ENCODE data around the gene ZW10. TPM values are rescaled to one million over a fixed set of nuclear protein-coding genes. Genes with fewer than 3 reads are reported as not detected.

The ZW10 gene
- total RNA-seq, 1 experiment from 2014 or later: 26.0 TPM

DNA sequence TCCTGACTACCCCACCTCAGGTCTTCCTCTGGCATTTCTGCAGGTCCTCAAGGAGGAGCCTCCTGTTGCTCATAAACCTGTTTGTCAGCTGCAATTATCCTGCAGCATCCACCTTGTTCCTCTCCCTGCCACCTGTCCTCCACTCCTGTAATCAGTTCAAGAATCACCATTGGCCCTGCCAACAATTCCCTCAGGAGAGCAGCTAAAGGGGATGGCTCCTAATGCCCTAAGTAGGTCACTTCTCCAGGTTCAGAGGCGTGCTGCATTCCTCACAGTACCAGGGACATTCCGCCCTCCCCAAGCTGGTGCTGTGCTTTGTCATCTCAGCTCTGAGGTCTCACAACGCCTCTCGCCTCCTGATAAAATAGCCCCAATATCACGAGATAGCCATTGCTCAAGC, 8.2 kb upstream of the ZW10 start:
- no peaks in the 10 kb centered on the region for H3K9me3 Mint-ChIP-seq

More for the DNA sequence above, 8.2 kb upstream of the ZW10 start:
- Histone ChIP-seq H3K4ac (ENCODE audit: low read depth, low read length) (no peak overlapping the region), H3K79me2 (ENCODE audit: insufficient read depth, low read length) (no peaks in the 10 kb centered on the region), H2BK20ac (ENCODE audit: low read depth, low read length, poor library complexity, severe bottlenecking) (no peak overlapping the region), H3K9me3 (ENCODE audit: control insufficient read depth, low read depth, low read length) (no peaks in the 10 kb centered on the region), H3K27me3 (ENCODE audit: insufficient read depth, low read length) (no peaks in the 10 kb centered on the region), H2BK120ac (ENCODE audit: low read depth, low read length, poor library complexity, severe bottlenecking) (no peak overlapping the region), H2AFZ (ENCODE audit: low read length) (no peak overlapping the region), H3K9ac (ENCODE audit: extremely low read depth, insufficient read length, low read length) (no peak overlapping the region), H4K20me1 (ENCODE audit: control insufficient read depth, insufficient read depth, insufficient read length) (no peaks in the 10 kb centered on the region), H2AK5ac (ENCODE audit: insufficient read length, low read length) (no peak overlapping the region), H3T11ph (ENCODE audit: low read length) (no peak overlapping the region), H4K5ac (ENCODE audit: insufficient read length, low read depth, low read length) (no peak overlapping the region), H3K56ac (ENCODE audit: insufficient read length, low read depth, low read length) (no peak overlapping the region), H3K79me1 (ENCODE audit: insufficient read depth, low read depth, low read length, poor library complexity, severe bottlenecking) (no peaks in the 10 kb centered on the region), H3K18ac (ENCODE audit: insufficient read length, low read depth, low read length) (no peak overlapping the region), H3K14ac (ENCODE audit: insufficient read depth, low read length) (no peak overlapping the region), H4K91ac (ENCODE audit: insufficient read length, low read depth, low read length) (no peak overlapping the region), H3K4me1 (ENCODE audit: insufficient read depth, low read length) (no peaks in the 10 kb centered on the region), H3K27ac (ENCODE audit: insufficient read length, low read depth, low read length) (no peak overlapping the region), H3K23ac (ENCODE audit: insufficient read length, low read depth, low read length) (no peak overlapping the region), H2BK12ac (ENCODE audit: insufficient read length, low read depth, low read length) (no peak overlapping the region), H3K4me2 (ENCODE audit: insufficient read depth, insufficient read length, low read length) (no peak overlapping the region), H4K8ac (replicated peaks; ENCODE audit: insufficient read length, low read depth, low read length) (no peak overlapping the region), H2BK15ac (ENCODE audit: low read depth, low read length) (no peak overlapping the region), H3K23me2 (ENCODE audit: insufficient read length, low read depth, low read length, poor library complexity, severe bottlenecking) (no peaks in the 10 kb centered on the region), H2BK5ac (ENCODE audit: insufficient read length, low read length) (no peak overlapping the region)
- DNase-seq: no peak
- Mint-ChIP-seq H3K4me1 (no peaks in the 10 kb centered on the region), H3K4me3 (no peak overlapping the region), H3K36me3 (ENCODE audit: insufficient read depth in 1 of 3, low read depth in 3 of 3) (no peaks in the 10 kb centered on the region), H3K27me3 (ENCODE audit: low read depth) (peaks cover 19% of the 10 kb centered on the region), H3K27ac (no peak overlapping the region)
- TF ChIP-seq, protein P1, sequence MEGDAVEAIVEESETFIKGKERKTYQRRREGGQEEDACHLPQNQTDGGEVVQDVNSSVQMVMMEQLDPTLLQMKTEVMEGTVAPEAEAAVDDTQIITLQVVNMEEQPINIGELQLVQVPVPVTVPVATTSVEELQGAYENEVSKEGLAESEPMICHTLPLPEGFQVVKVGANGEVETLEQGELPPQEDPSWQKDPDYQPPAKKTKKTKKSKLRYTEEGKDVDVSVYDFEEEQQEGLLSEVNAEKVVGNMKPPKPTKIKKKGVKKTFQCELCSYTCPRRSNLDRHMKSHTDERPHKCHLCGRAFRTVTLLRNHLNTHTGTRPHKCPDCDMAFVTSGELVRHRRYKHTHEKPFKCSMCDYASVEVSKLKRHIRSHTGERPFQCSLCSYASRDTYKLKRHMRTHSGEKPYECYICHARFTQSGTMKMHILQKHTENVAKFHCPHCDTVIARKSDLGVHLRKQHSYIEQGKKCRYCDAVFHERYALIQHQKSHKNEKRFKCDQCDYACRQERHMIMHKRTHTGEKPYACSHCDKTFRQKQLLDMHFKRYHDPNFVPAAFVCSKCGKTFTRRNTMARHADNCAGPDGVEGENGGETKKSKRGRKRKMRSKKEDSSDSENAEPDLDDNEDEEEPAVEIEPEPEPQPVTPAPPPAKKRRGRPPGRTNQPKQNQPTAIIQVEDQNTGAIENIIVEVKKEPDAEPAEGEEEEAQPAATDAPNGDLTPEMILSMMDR (conservative IDR thresholded peaks at IDR 0.05): no peak
- WGBS (ENCODE audit: extremely low coverage, insufficient read length, low lambda C conversion rate): no CpG with 5 or more reads among the region's 5 CpGs
